HepG2 (cell line): ENCODE results near the gene NKPD1. TPM values are rescaled to one million over a fixed set of nuclear protein-coding genes. Genes with fewer than 3 reads are reported as not detected.

Experiments
- ATAC-seq: fragments of 200-7000 bp; cut with Tn5 transposase; 3 replicates; pipeline ENCODE4 v1.9.1; 2020; ENCODE audit warnings: mild to moderate bottlenecking, moderate library complexity
- BruUV-seq: library from RNA; stranded (reverse); fragments of 400-500 nt; replicated peaks from 2 replicates; lab custom pipeline; 2021; lab: Mats Ljungman, UMichigan
- CTCF ChIA-PET: fragments of 300-600 bp; formaldehyde crosslinking; extraction: SDS; loops from one replicate; lab custom pipeline; 2021; ENCODE audit warnings: low total read pairs, inconsistent platforms, low intra/inter-chr PET ratio; lab: Yijun Ruan, JAX
- POLR2A ChIA-PET: fragments of 350-600 bp; sonication (Branson Sonifier 250); formaldehyde crosslinking; loops from one replicate; lab custom pipeline; 2020; ENCODE audit warnings: antibody characterized with exemption, inconsistent platforms; lab: Yijun Ruan, JAX
- DNase-seq: peaks from one replicate; pipeline ENCODE4 v3.0.0-alpha.2; 2015; ENCODE audit warnings: low spot score
- FAIRE-seq: peaks from 3 replicates; lab custom pipeline; 2011; peaks lifted over from hg19 to GRCh38; lab: Jason Lieb, UNC
- H2AFZ ChIP-seq: one replicate; pipeline ENCODE4 v1.6.1; 2011; ENCODE audit warnings: low read length, inconsistent platforms
- H3K27ac ChIP-seq: fragments of 300-600 bp; 3 replicates; pipeline ENCODE4 v1.8.0; 2011; ENCODE audit warnings: mixed run types, mild to moderate bottlenecking, mixed read lengths, low read length, inconsistent platforms; ENCODE audit not compliant: insufficient read depth; ENCODE audit errors: extremely low read length
- H3K27me3 ChIP-seq, 2 experiments: fragments of 200-600 bp in 1 of 2; 2 replicates in 1 of 2; 3 replicates in 1 of 2; pipeline versions ENCODE4 v1.6.0 to v1.8.0; 2011; ENCODE audit warnings: low read length in 2 of 2, mild to moderate bottlenecking in 2 of 2, moderate library complexity in 2 of 2, inconsistent platforms in 1 of 2; ENCODE audit not compliant: insufficient read depth in 2 of 2, control insufficient read depth in 1 of 2
- H3K36me3 ChIP-seq, 2 experiments: fragments of 200-600 bp in 1 of 2; replicated peaks in 1 of 2; 2 replicates in 1 of 2; 3 replicates in 1 of 2; pipeline versions ENCODE4 v1.5.1 to v1.8.0; 2011; ENCODE audit warnings: low read length in 2 of 2, inconsistent platforms in 1 of 2; ENCODE audit not compliant: insufficient read depth in 2 of 2, control insufficient read depth in 1 of 2
- H3K4me1 ChIP-seq: 2 replicates; pipeline ENCODE4 v1.5.1; 2012; ENCODE audit warnings: low read length, inconsistent platforms; ENCODE audit not compliant: insufficient read depth
- H3K4me2 ChIP-seq: 2 replicates; pipeline ENCODE4 v1.6.0; 2011; ENCODE audit warnings: low read depth, low read length, inconsistent platforms
- H3K4me3 ChIP-seq, 3 experiments: fragments of 200-600 bp in 1 of 3; sonication (generic), shearing (Covaris generic) in 1 of 3; replicated peaks in 1 of 3; 2 replicates each; pipeline ENCODE4 v1.5.1; 2011 to 2016; ENCODE audit warnings: low read length in 3 of 3, inconsistent platforms in 2 of 3, low read depth in 2 of 3, mild to moderate bottlenecking in 2 of 3, control low read depth in 1 of 3, mixed read lengths in 1 of 3; ENCODE audit not compliant: insufficient read depth in 1 of 3
- H3K79me2 ChIP-seq: one replicate; pipeline ENCODE4 v1.6.1; 2011; ENCODE audit warnings: low read length, inconsistent platforms; ENCODE audit not compliant: insufficient read depth
- H3K9ac ChIP-seq: 2 replicates; pipeline ENCODE4 v1.6.0; 2011; ENCODE audit warnings: mild to moderate bottlenecking, low read depth, low read length, inconsistent platforms; ENCODE audit not compliant: insufficient read depth
- H3K9me3 ChIP-seq: 2 replicates; pipeline ENCODE4 v1.5.1; 2012; ENCODE audit warnings: mild to moderate bottlenecking, low read length
- H4K20me1 ChIP-seq: 2 replicates; pipeline ENCODE4 v1.6.0; 2011; ENCODE audit warnings: inconsistent platforms, mild to moderate bottlenecking, low read length, moderate library complexity; ENCODE audit not compliant: insufficient read depth
- ADNP ChIP-seq: sonication (generic); formaldehyde crosslinking; IDR thresholded peaks from 2 replicates; pipeline ENCODE4 v1.4.0; 2020; ENCODE audit warnings: missing genetic modification reagents
- ARID2 ChIP-seq: sonication (generic); formaldehyde crosslinking; IDR thresholded peaks from 2 replicates; pipeline ENCODE4 v1.8.1; 2022; ENCODE audit warnings: mild to moderate bottlenecking, missing genetic modification reagents, borderline replicate concordance
- IRF2 ChIP-seq: IDR thresholded peaks from 2 replicates; pipeline ENCODE4 v1.6.1; 2018; ENCODE audit warnings: missing genetic modification reagents, missing compliant biosample characterization
- KAT8 ChIP-seq: IDR thresholded peaks from 2 replicates; pipeline ENCODE4 v1.6.1; 2016; ENCODE audit warnings: missing genetic modification reagents, missing compliant biosample characterization
- RBM22 ChIP-seq: fragments of 200-400 bp; formaldehyde crosslinking; optimal IDR thresholded peaks from 2 replicates; pipeline ENCODE3; 2017; ENCODE audit warnings: mild to moderate bottlenecking, low read length, moderate library complexity
- RXRA ChIP-seq: sonication (generic); formaldehyde crosslinking; IDR thresholded peaks from 2 replicates; pipeline ENCODE4 v1.5.1; 2020; ENCODE audit warnings: missing genetic modification reagents
- TAF1 ChIP-seq: sonication (generic); formaldehyde crosslinking; IDR thresholded peaks from 2 replicates; pipeline ENCODE4 v1.4.0; 2020; ENCODE audit warnings: missing genetic modification reagents
- XRCC5 ChIP-seq: fragments of 200-400 bp; formaldehyde crosslinking; optimal IDR thresholded peaks from 2 replicates; pipeline ENCODE3; 2017; ENCODE audit warnings: mild to moderate bottlenecking, low read length
- ZFP82 ChIP-seq: sonication (generic); formaldehyde crosslinking; IDR thresholded peaks from 2 replicates; pipeline ENCODE4 v1.5.1; 2020; ENCODE audit warnings: mild to moderate bottlenecking, missing genetic modification reagents, borderline replicate concordance
- ZNF770 ChIP-seq: sonication (generic); formaldehyde crosslinking; IDR thresholded peaks from 2 replicates; pipeline ENCODE4 v1.5.0; 2020; ENCODE audit warnings: mild to moderate bottlenecking, missing genetic modification reagents
- WGBS: methylation state at CpG from one replicate; pipeline ENCODE4 v1.1.6; 2017; ENCODE audit warnings: low lambda C conversion rate; 5-methylcytosine and 5-hydroxymethylcytosine counted together
- in situ Hi-C: cut with HindIII; loops from 2 replicates; pipeline ENCODE4 v1.10.0; 2017; ENCODE audit warnings: low pct_unique_long_range_greater_than_20kb; ENCODE audit not compliant: extremely low pct_ligation_motif_present
- intact Hi-C: fragments of 100-400 bp; cut with micrococcal nuclease; formaldehyde crosslinking; loops from one replicate; pipeline ENCODE4 v1.10.0; 2022; ENCODE audit not compliant: unreplicated experiment
- polyA plus RNA-seq, 8 experiments: library from polyadenylated mRNA; depleted of rRNA in 3 of 8; stranded (reverse) in 7 of 8; unstranded in 1 of 8; fragments of >200 nt; fragmentation: Illumina TruSeq in 4 of 8; extraction: Trizol in 4 of 8; gene quantifications; 2 replicates each; pipeline versions ENCODE4 v1.2.1 to v1.2.3, GENCODE V29; 2011 to 2016; ENCODE audit warnings: low read depth in 4 of 8, missing spikeins in 1 of 8, mixed read lengths in 1 of 8; ENCODE audit not compliant: insufficient read depth in 1 of 8
- total RNA-seq, 5 experiments: library from RNA; depleted of rRNA; stranded (reverse); fragments of >200 nt; fragmentation: Illumina TruSeq; extraction: Trizol; gene quantifications; 2 replicates each; pipeline ENCODE4 v1.2.3, GENCODE V29; 2016; ENCODE audit warnings: low read depth in 1 of 5
- TF ChIP-seq, protein P1 (sequence below): sonication (generic); formaldehyde crosslinking; IDR thresholded peaks from 2 replicates; pipeline ENCODE4 v1.8.0; 2022; ENCODE audit warnings: mild to moderate bottlenecking, missing genetic modification reagents; ENCODE audit not compliant: insufficient replicate concordance
- TF ChIP-seq, protein P2 (sequence below): sonication (generic); formaldehyde crosslinking; IDR thresholded peaks from 2 replicates; pipeline ENCODE4 v1.4.0; 2020; ENCODE audit warnings: missing genetic modification reagents

Gene NKPD1
- total and polyA plus RNA-seq, 2 of the 13 experiments (the other 11 are each of a cell fraction or from before 2014, with no cell fraction given), result 0.03 TPM; not detected in 1

DNA sequence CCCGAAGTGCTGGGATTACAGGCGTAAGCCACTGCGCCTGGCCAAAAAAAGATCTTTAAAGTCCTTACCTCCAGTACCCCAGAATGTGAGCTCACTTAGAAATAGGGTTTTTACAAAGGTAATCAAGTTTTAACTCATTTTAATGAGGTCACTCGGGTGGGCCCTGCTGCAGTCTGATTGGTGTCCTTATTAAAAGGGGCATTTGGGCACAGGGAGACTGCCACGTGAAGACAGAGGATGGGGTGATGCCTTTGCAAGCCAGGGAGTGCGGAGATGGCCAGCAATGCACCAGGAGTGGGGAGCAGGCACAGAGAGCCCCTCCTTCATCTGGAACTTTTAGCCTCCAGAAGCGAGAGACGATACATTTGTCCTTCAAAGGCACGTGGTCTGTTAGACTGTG is 11.7 kb downstream of the NKPD1 start:
- Histone ChIP-seq H3K27ac (no peak overlapping the region), H4K20me1 (no peaks in the 10 kb centered on the region), H3K27me3 (no peaks in the 10 kb centered on the region), H3K9me3 (no peaks in the 10 kb centered on the region), H3K9ac (no peak overlapping the region), H3K4me2 (no peak overlapping the region), H2AFZ (no peak overlapping the region), H3K4me1 (peaks cover 26% of the 10 kb centered on the region), H3K4me3 (no peak overlapping the region), H3K79me2 (no peaks in the 10 kb centered on the region), H3K36me3 (no peaks in the 10 kb centered on the region)
- FAIRE-seq, result no peak
- BruUV-seq, result no TSS peak
- ChIA-PET CTCF (no interaction called here), POLR2A (interaction anchor here (0.7 kb wide), 1 partner anchor 29 kb away, joined by 3 read pairs; the partner anchor contains the start of gene TRAPPC6A)
- no peak for ATAC-seq
- DNase-seq, result no peak
- intact Hi-C loops (no loop called here), in situ Hi-C loops (no loop called here)
- TF ChIP-seq ADNP (CRISPR knock-in tag) (no peak), ZFP82 (no peak), IRF2 (CRISPR knock-in tag) (no peak), RXRA (CRISPR knock-in tag) (no peak), KAT8 (no peak)
- TF ChIP-seq, protein P1, sequence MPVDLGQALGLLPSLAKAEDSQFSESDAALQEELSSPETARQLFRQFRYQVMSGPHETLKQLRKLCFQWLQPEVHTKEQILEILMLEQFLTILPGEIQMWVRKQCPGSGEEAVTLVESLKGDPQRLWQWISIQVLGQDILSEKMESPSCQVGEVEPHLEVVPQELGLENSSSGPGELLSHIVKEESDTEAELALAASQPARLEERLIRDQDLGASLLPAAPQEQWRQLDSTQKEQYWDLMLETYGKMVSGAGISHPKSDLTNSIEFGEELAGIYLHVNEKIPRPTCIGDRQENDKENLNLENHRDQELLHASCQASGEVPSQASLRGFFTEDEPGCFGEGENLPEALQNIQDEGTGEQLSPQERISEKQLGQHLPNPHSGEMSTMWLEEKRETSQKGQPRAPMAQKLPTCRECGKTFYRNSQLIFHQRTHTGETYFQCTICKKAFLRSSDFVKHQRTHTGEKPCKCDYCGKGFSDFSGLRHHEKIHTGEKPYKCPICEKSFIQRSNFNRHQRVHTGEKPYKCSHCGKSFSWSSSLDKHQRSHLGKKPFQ, result no peak
- WGBS, result 84% methylated on average over 5 of the region's 9 CpGs

GRCh38 chr19:45147835-45148676 is 12.7 kb downstream of the NKPD1 start:
- DNase-seq (no peak), ATAC-seq (peak; percentile 28), FAIRE-seq (no peak)
- POLR2A ChIA-PET, result no interaction called here
- peaks cover 17% of the 10 kb centered on the region for H3K4me1 ChIP-seq
- no peaks in the 10 kb centered on the region for H3K9me3 ChIP-seq
- intact Hi-C loops (no loop called here), in situ Hi-C loops (no loop called here)
- H3K9ac ChIP-seq, result no peak overlapping the region
- 81% methylated on average over 16 of the region's 18 CpGs for WGBS
- H4K20me1 ChIP-seq, result no peaks in the 10 kb centered on the region
- no peaks in the 10 kb centered on the region for H3K79me2 ChIP-seq
- no peak overlapping the region for H2AFZ ChIP-seq
- BruUV-seq, result no TSS peak
- no peak overlapping the region for H3K4me2 ChIP-seq
- H3K27me3 ChIP-seq, result no peaks in the 10 kb centered on the region
- CTCF ChIA-PET, result no interaction called here
- H3K4me3 ChIP-seq, result no peak overlapping the region
- H3K27ac ChIP-seq, result no peak overlapping the region
- H3K36me3 ChIP-seq, result 0 out of 5 replicates have a peak, but pooled peaks cover 1 to 2% of the 10 kb centered on the region in 2 experiments
- TF ChIP-seq, protein P2, sequence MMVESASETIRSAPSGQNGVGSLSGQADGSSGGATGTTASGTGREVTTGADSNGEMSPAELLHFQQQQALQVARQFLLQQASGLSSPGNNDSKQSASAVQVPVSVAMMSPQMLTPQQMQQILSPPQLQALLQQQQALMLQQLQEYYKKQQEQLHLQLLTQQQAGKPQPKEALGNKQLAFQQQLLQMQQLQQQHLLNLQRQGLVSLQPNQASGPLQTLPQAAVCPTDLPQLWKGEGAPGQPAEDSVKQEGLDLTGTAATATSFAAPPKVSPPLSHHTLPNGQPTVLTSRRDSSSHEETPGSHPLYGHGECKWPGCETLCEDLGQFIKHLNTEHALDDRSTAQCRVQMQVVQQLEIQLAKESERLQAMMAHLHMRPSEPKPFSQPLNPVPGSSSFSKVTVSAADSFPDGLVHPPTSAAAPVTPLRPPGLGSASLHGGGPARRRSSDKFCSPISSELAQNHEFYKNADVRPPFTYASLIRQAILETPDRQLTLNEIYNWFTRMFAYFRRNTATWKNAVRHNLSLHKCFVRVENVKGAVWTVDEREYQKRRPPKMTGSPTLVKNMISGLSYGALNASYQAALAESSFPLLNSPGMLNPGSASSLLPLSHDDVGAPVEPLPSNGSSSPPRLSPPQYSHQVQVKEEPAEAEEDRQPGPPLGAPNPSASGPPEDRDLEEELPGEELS (CRISPR knock-in tag), result no peak
- no peak for TF ChIP-seq ARID2 (CRISPR knock-in tag)
- TF ChIP-seq ZNF770 (CRISPR knock-in tag), result peak; percentile 42; the same call in 1 of the 2 replicates
- peak; percentile 57 for TF ChIP-seq XRCC5
- TF ChIP-seq TAF1, result no peak
- TF ChIP-seq RBM22, result peak; percentile 62
